Activated naive CD8-positive, alpha-beta T cell treated with anti-CD3 and anti-CD28 coated beads, Interleukin-2, amount 10 ng/mL, durations not matched to agents 7 days and 5 days (primary cell): ENCODE data around the gene TNFAIP8L2. TPM values are rescaled to one million over a fixed set of nuclear protein-coding genes. Genes with fewer than 3 reads are reported as not detected.
A peak's percentile ranks its signal among the peaks of the same experiment; 100 is the strongest.
"Not testable (repeated sequence)": the region's sequence is repeated elsewhere in the genome, so short reads cannot be mapped to it uniquely, and the experiment has no call there.

Experiments used
- ATAC-seq: fragments of 150-1000 bp; cut with Tn5 transposase; one replicate; pipeline ENCODE4 v1.10.0; 2021; ENCODE audit warnings: low read depth, moderate library complexity
- POLR2A ChIA-PET: fragments of 350-600 bp; sonication (Branson Sonifier 250); formaldehyde crosslinking; loops from one replicate; lab custom pipeline; 2021; ENCODE audit warnings: antibody characterized with exemption; lab: Charles Lee
- DNase-seq: peaks from one replicate; pipeline ENCODE4 v3.0.0; 2021
- H3K27ac Mint-ChIP-seq: one replicate; pipeline ENCODE4 v1.8.0; 2022; ENCODE audit warnings: mild to moderate bottlenecking, mixed read lengths
- H3K27me3 Mint-ChIP-seq: one replicate; pipeline ENCODE4 v1.8.0; 2022; ENCODE audit warnings: mild to moderate bottlenecking, moderate library complexity, mixed read lengths
- H3K36me3 Mint-ChIP-seq: one replicate; pipeline ENCODE4 v1.8.0; 2021; ENCODE audit warnings: mild to moderate bottlenecking, mixed read lengths
- H3K4me1 Mint-ChIP-seq: one replicate; pipeline ENCODE4 v1.8.0; 2021; ENCODE audit warnings: mixed read lengths
- H3K4me3 Mint-ChIP-seq: one replicate; pipeline ENCODE4 v1.8.0; 2022; ENCODE audit warnings: mild to moderate bottlenecking, moderate library complexity, mixed read lengths
- H3K9me3 Mint-ChIP-seq: one replicate; pipeline ENCODE4 v1.8.0; 2021; ENCODE audit warnings: mixed read lengths
- total RNA-seq, 2 experiments: library from RNA; stranded (reverse); gene quantifications; one replicate each; pipeline ENCODE4 v1.2.3, GENCODE V29; 2021

Gene TNFAIP8L2
- total RNA-seq, 2 experiments from 2014 or later: 21.2 to 23.7 TPM

- Mint-ChIP-seq H3K9me3 (no peaks in the 10 kb centered on the region), H3K4me3 (no peak overlapping the region), H3K4me1 (no peaks in the 10 kb centered on the region), H3K36me3 (peaks cover 32% of the 10 kb centered on the region), H3K27me3 (no peaks in the 10 kb centered on the region), H3K27ac (no peak overlapping the region)
- DNase-seq (no peak), ATAC-seq (no peak)
- POLR2A ChIA-PET: no interaction called here
These were observed 20.1 kb downstream of the TNFAIP8L2 start for GRCh38 chr1:151176514-151177045.

- Mint-ChIP-seq H3K36me3 (peaks cover 40% of the 10 kb centered on the region), H3K27me3 (no peaks in the 10 kb centered on the region), H3K9me3 (no peaks in the 10 kb centered on the region), H3K4me3 (no peak overlapping the region), H3K27ac (no peak overlapping the region), H3K4me1 (peaks cover 15% of the 10 kb centered on the region)
- ATAC-seq: no peak
- POLR2A ChIA-PET: no interaction called here
- DNase-seq: no peak
These were observed 27.8 kb downstream of the TNFAIP8L2 start for GRCh38 chr1:151184211-151184610.

- no peak for ATAC-seq
- Mint-ChIP-seq H3K4me1 (peaks cover 20% of the 10 kb centered on the region), H3K27ac (no peak overlapping the region), H3K4me3 (no peak overlapping the region), H3K9me3 (no peaks in the 10 kb centered on the region), H3K36me3 (peaks cover 27% of the 10 kb centered on the region), H3K27me3 (no peaks in the 10 kb centered on the region)
- POLR2A ChIA-PET: interaction anchor here (3.4 kb wide), 1 partner anchor 13 kb away, joined by 13 read pairs; the partner anchor contains the start of gene TMOD4
- DNase-seq: no peak
These were observed 30.8 kb downstream of the TNFAIP8L2 start for GRCh38 chr1:151187205-151187604.

- POLR2A ChIA-PET: interaction anchor here (0.9 to 3.4 kb wide), 5 partner anchors 10 to 23 kb away, joined by 3 to 23 read pairs (median 13); partner anchors contain the start of genes LYSMD1, PIP5K1A, SCNM1 and TMOD4
- not testable (repeated sequence) for DNase-seq, ATAC-seq, H3K9me3 Mint-ChIP-seq
- peaks cover 10% of the 10 kb centered on the region for H3K27me3 Mint-ChIP-seq
- H3K4me3 Mint-ChIP-seq: peak overlapping the region; percentile 97
- H3K36me3 Mint-ChIP-seq: peaks cover 17% of the 10 kb centered on the region
- peak overlapping the region; percentile 34 for H3K27ac Mint-ChIP-seq
- H3K4me1 Mint-ChIP-seq: peaks cover 20% of the 10 kb centered on the region
These were observed 32.2 kb downstream of the TNFAIP8L2 start for GRCh38 chr1:151188667-151189066.

GRCh38 chr1:151189637-151190445 is 33.4 kb downstream of the TNFAIP8L2 start, which contains the start of gene VPS72:
VPS72 (minus strand) TSS chr1:151190197; CDS start chr1:151190121, 76 bp downstream.
- Mint-ChIP-seq H3K9me3 (no peaks in the 10 kb centered on the region), H3K4me1 (peaks cover 18% of the 10 kb centered on the region), H3K27me3 (peaks cover 15% of the 10 kb centered on the region), H3K27ac (peak within 1 kb of the TSS; percentile 98), H3K4me3 (peak within 1 kb of the TSS; percentile 97), H3K36me3 (peaks cover 11% of the 10 kb centered on the region)
- ATAC-seq: peak; percentile 94
- peak; percentile 85 for DNase-seq
- POLR2A ChIA-PET: interaction anchor here (0.7 to 3.4 kb wide), 30 partner anchors 9 to 954 kb away, joined by 3 to 28 read pairs (median 3); partner anchors contain the start of genes LYSMD1, MRPL9, PI4KB and PIP5K1A

GRCh38 chr1:151192047-151192446 is 35.6 kb downstream of the TNFAIP8L2 start:
- DNase-seq: no peak
- no peak overlapping the region for H3K27ac Mint-ChIP-seq
- H3K9me3 Mint-ChIP-seq: no peaks in the 10 kb centered on the region
- no peak overlapping the region for H3K4me3 Mint-ChIP-seq
- no peak for ATAC-seq
- peaks cover 4% of the 10 kb centered on the region for H3K36me3 Mint-ChIP-seq
- peaks cover 22% of the 10 kb centered on the region for H3K4me1 Mint-ChIP-seq
- peaks cover 20% of the 10 kb centered on the region for H3K27me3 Mint-ChIP-seq
- POLR2A ChIA-PET: interaction anchor here (0.6 kb wide), 1 partner anchor 135 kb away, joined by 9 read pairs; no protein-coding TSS in a partner anchor

- peaks cover 3% of the 10 kb centered on the region for H3K36me3 Mint-ChIP-seq
- H3K27me3 Mint-ChIP-seq: peaks cover 20% of the 10 kb centered on the region
- POLR2A ChIA-PET: no interaction called here
- ATAC-seq: no peak
- H3K27ac Mint-ChIP-seq: no peak overlapping the region
- DNase-seq: no peak
- peaks cover 26% of the 10 kb centered on the region for H3K4me1 Mint-ChIP-seq
- no peaks in the 10 kb centered on the region for H3K9me3 Mint-ChIP-seq
- H3K4me3 Mint-ChIP-seq: no peak overlapping the region
These were observed 36.9 kb downstream of the TNFAIP8L2 start for GRCh38 chr1:151193304-151193703.

- H3K36me3 Mint-ChIP-seq: peaks cover 5% of the 10 kb centered on the region
- H3K9me3 Mint-ChIP-seq: no peaks in the 10 kb centered on the region
- no peak for ATAC-seq
- POLR2A ChIA-PET: no interaction called here
- H3K4me3 Mint-ChIP-seq: no peak overlapping the region
- peaks cover 21% of the 10 kb centered on the region for H3K4me1 Mint-ChIP-seq
- DNase-seq: no peak
- no peak overlapping the region for H3K27ac Mint-ChIP-seq
- peaks cover 20% of the 10 kb centered on the region for H3K27me3 Mint-ChIP-seq
These were observed 37.4 kb downstream of the TNFAIP8L2 start for GRCh38 chr1:151193856-151194255.

- POLR2A ChIA-PET: interaction anchor here (0.5 to 0.6 kb wide), 3 partner anchors 22 to 988 kb away, joined by 3 to 4 read pairs (median 3); no protein-coding TSS in a partner anchor
- H3K9me3 Mint-ChIP-seq, H3K36me3 Mint-ChIP-seq, DNase-seq, H3K27ac Mint-ChIP-seq, ATAC-seq, H3K4me3 Mint-ChIP-seq: not testable (repeated sequence)
- peaks cover 23% of the 10 kb centered on the region for H3K4me1 Mint-ChIP-seq
- H3K27me3 Mint-ChIP-seq: peaks cover 20% of the 10 kb centered on the region
These were observed 38.6 kb downstream of the TNFAIP8L2 start for GRCh38 chr1:151194894-151195594.

- peak overlapping the region; percentile 1 for H3K27ac Mint-ChIP-seq
- peak overlapping the region; percentile 52 for H3K4me3 Mint-ChIP-seq
- H3K9me3 Mint-ChIP-seq: no peaks in the 10 kb centered on the region
- POLR2A ChIA-PET: interaction anchor here (0.7 to 1.4 kb wide), 4 partner anchors 8 to 179 kb away, joined by 3 to 9 read pairs (median 4); partner anchors contain the start of gene PSMD4
- H3K27me3 Mint-ChIP-seq: peaks cover 20% of the 10 kb centered on the region
- H3K36me3 Mint-ChIP-seq: peaks cover 9% of the 10 kb centered on the region
- peak; percentile 26 for ATAC-seq
- peak; percentile 42 for DNase-seq
- H3K4me1 Mint-ChIP-seq: peaks cover 25% of the 10 kb centered on the region
These were observed 39.9 kb downstream of the TNFAIP8L2 start for GRCh38 chr1:151196292-151196800.

- POLR2A ChIA-PET: interaction anchor here (1.1 kb wide), 1 partner anchor 84 kb away, joined by 5 read pairs; the partner anchor contains the start of gene ZNF687
- H3K4me1 Mint-ChIP-seq: peaks cover 32% of the 10 kb centered on the region
These were observed 41.4 kb downstream of the TNFAIP8L2 start for GRCh38 chr1:151197863-151198253.

GRCh38 chr1:151198254-151199127 is 42.0 kb downstream of the TNFAIP8L2 start, which contains the start of gene PIP5K1A:
PIP5K1A (plus strand) TSS chr1:151198552; CDS start chr1:151198997, 445 bp downstream.
- H3K27ac Mint-ChIP-seq: peak within 1 kb of the TSS; percentile 95
- ATAC-seq (peak; percentile 95), DNase-seq (peak; percentile 98)
- no peaks in the 10 kb centered on the region for H3K9me3 Mint-ChIP-seq
- POLR2A ChIA-PET: interaction anchor here (0.9 to 1.7 kb wide), 7 partner anchors 9 to 935 kb away, joined by 3 to 23 read pairs (median 4); partner anchors contain the start of genes PSMD4, VPS72 and ZNF687
- H3K4me3 Mint-ChIP-seq: peak within 1 kb of the TSS; percentile 98
- H3K4me1 Mint-ChIP-seq: peaks cover 32% of the 10 kb centered on the region
- H3K36me3 Mint-ChIP-seq: peaks cover 9% of the 10 kb centered on the region
- H3K27me3 Mint-ChIP-seq: peaks cover 9% of the 10 kb centered on the region

More at GRCh38 chr1:151197863-151198253, 41.4 kb downstream of the TNFAIP8L2 start:
- Mint-ChIP-seq H3K36me3 (peaks cover 9% of the 10 kb centered on the region), H3K27me3 (peaks cover 16% of the 10 kb centered on the region), H3K4me3 (peak overlapping the region; percentile 98), H3K9me3 (no peaks in the 10 kb centered on the region), H3K27ac (peak overlapping the region; percentile 95)
- DNase-seq: no peak
- no peak for ATAC-seq
